ENCODE results near the gene BFSP1.

The BFSP1 gene

DNA sequence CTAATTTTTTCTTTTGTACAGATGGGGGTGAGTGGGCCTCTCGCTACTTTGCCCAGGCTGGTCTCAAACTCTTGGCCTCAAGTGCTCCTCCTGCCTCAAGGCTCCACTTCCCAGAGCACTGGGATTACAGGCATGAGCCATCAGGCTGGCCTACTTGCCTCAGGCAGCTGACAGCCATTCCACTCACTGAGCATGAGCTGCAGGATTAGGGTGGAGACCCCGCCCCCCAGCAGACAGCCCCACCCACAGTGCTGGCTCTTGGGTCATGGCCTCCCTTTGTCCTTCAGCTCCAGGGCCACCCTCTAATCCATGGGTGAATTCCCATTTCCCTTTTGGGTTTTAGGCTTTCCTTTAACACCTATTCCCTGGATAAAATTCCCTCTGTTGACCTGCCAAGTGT lies 82.1 kb downstream of the BFSP1 start:
- no peak overlapping the region for H3K4me3 ChIP-seq (ENCODE audit: control insufficient read depth, low read depth, low read length)
- TF ChIP-seq, protein P1, sequence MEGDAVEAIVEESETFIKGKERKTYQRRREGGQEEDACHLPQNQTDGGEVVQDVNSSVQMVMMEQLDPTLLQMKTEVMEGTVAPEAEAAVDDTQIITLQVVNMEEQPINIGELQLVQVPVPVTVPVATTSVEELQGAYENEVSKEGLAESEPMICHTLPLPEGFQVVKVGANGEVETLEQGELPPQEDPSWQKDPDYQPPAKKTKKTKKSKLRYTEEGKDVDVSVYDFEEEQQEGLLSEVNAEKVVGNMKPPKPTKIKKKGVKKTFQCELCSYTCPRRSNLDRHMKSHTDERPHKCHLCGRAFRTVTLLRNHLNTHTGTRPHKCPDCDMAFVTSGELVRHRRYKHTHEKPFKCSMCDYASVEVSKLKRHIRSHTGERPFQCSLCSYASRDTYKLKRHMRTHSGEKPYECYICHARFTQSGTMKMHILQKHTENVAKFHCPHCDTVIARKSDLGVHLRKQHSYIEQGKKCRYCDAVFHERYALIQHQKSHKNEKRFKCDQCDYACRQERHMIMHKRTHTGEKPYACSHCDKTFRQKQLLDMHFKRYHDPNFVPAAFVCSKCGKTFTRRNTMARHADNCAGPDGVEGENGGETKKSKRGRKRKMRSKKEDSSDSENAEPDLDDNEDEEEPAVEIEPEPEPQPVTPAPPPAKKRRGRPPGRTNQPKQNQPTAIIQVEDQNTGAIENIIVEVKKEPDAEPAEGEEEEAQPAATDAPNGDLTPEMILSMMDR (IDR thresholded peaks at IDR 0.05; ENCODE audit: control insufficient read depth, insufficient read depth, low read depth, low read length, missing control alignments), result no peak
- no peak for DNase-seq (ENCODE audit: low read depth)

DNA sequence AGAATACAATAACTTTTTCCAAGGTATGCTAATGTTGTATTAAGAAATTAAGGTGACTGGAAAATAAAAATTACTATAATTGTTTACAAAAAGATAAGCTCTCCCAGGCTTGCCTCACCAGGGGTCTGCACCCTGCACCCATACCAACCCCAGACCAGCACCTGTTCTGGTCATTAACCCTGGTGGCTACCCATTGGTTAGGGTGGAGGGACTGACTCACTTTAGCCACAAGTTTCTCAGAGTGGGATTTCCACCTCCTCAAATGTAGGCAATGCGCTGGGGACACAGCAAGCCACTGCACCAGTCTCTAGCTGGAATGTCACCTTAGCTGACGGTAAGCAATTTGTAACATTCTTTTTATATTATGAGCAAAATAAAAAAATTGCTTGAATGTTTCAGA lies 83.1 kb downstream of the BFSP1 start:
- no peak overlapping the region for H3K4me3 ChIP-seq (ENCODE audit: control insufficient read depth, low read depth, low read length)
- TF ChIP-seq, protein P1 (IDR thresholded peaks at IDR 0.05; ENCODE audit: control insufficient read depth, insufficient read depth, low read depth, low read length, missing control alignments), result no peak
- no peak for DNase-seq (ENCODE audit: low read depth)

DNA sequence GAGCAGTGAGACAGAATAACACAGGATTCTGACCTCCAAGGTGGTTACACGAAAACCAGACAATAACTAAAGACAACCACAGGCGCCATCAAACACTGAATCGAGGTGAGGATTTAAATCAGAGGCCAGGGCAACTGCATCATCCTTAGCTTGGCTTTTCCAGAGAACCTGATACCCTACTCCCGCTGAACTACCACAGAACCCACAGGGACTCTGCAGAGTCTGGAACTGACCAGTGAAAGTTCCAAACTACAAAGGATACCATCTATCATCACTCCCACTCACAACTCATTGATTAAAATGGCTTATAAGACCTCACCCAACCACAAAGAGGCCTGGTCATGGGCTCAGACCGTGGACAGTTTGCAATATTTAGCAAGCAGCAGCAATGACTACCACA lies 85.0 kb downstream of the BFSP1 start:
- TF ChIP-seq, protein P1 (IDR thresholded peaks at IDR 0.05; ENCODE audit: control insufficient read depth, insufficient read depth, low read depth, low read length, missing control alignments), result no peak
- H3K4me3 ChIP-seq (ENCODE audit: control insufficient read depth, low read depth, low read length), result no peak overlapping the region
- DNase-seq (ENCODE audit: low read depth), result no peak

DNA sequence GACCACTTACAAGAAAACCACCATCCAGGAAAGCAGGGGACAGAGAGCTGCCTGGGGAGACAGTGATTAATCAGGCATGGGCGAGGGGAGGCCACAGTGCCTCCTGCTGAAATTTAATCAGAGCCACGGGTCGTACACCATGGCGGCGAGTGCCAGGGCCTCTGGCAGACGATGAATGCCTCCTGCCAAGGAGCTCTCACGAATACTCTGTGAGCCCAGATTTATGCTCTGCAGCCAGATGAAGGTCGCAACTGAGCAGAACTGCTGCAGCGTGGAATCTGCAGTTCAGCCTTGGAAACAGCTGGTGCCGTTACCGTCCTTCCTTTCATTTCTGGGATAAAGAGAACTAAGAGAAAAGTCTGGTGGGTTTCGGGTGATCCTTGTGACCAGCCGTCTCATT lies 85.6 kb downstream of the BFSP1 start:
- DNase-seq (ENCODE audit: low read depth), result no peak
- no peak overlapping the region for H3K4me3 ChIP-seq (ENCODE audit: control insufficient read depth, low read depth, low read length)
- TF ChIP-seq, protein P1 (IDR thresholded peaks at IDR 0.05; ENCODE audit: control insufficient read depth, insufficient read depth, low read depth, low read length, missing control alignments), result no peak

DNA sequence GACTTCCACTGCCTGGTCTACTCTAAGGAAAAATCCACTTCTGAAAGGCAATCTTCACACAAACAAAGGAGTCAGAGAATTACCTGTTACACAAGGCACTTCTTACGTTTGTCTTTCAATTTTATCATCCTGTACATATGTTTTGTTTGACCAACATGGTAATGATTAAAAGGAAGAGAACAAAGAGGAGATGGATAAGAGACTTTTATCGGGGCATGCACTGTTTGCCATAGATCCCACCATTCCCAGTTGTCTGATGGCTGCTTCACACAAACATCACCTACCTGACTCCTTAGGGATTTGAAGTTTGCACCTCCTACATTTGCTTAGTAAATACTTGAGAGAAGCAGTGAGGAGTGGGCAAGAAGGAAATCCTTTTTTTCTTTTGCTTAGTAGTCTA lies 87.1 kb downstream of the BFSP1 start:
- DNase-seq (ENCODE audit: low read depth), result no peak
- H3K4me3 ChIP-seq (ENCODE audit: control insufficient read depth, low read depth, low read length), result no peak overlapping the region
- TF ChIP-seq, protein P1 (IDR thresholded peaks at IDR 0.05; ENCODE audit: control insufficient read depth, insufficient read depth, low read depth, low read length, missing control alignments), result no peak

All from AG09309 (cell line).